Adrenal gland (tissue), 12 donors: ENCODE data around the gene PFKP. TPM values are rescaled to one million over a fixed set of nuclear protein-coding genes. Genes with fewer than 3 reads are reported as not detected.

Experiments used
- DNase-seq, 7 donors: peaks; one replicate each; pipeline ENCODE4 v3.0.0-alpha.2; 2019 to 2020
- H3K27ac ChIP-seq, 5 donors: fragments of 200-600 bp; sonication (generic) in 4 of 5; 1 replicate in 3 of 5; 2 replicates in 2 of 5; pipeline versions ENCODE4 v1.5.1 to v1.8.0; 2016 to 2020; ENCODE audit warnings: mild to moderate bottlenecking in 1 of 5
- H3K27me3 ChIP-seq: fragments of 200-600 bp; 2 replicates; pipeline ENCODE4 v1.8.0; 2021
- H3K36me3 ChIP-seq, 2 donors: fragments of 200-600 bp; replicated peaks in 1 of 2; 1 replicate in 1 of 2; 2 replicates in 1 of 2; pipeline versions ENCODE4 v1.5.1 to v1.8.0; 2018 to 2022
- H3K4me1 ChIP-seq, 2 donors: fragments of 200-600 bp; replicated peaks in 1 of 2; 1 replicate in 1 of 2; 2 replicates in 1 of 2; pipeline versions ENCODE4 v1.5.1 to v1.8.0; 2018 to 2021
- H3K4me3 ChIP-seq, 4 donors: fragments of 200-600 bp; sonication (generic) in 3 of 4; one replicate each; pipeline ENCODE4 v1.5.1; 2016 to 2018
- H3K9me3 ChIP-seq, 3 donors: fragments of 200-600 bp; sonication (generic) in 1 of 3; replicated peaks in 1 of 3; 1 replicate in 2 of 3; 2 replicates in 1 of 3; pipeline versions ENCODE4 v1.5.1 to v1.8.0; 2016 to 2021
- CTCF ChIP-seq, 6 experiments: fragments of 450-650 bp in 4 of 6; fragments of 200-600 bp in 2 of 6; sonication (generic) in 1 of 6; IDR thresholded peaks; 1 replicate in 5 of 6; 2 replicates in 1 of 6; pipeline versions ENCODE4 v1.5.1 to v1.8.0; 2016 to 2021; ENCODE audit warnings: antibody characterized with exemption in 6 of 6, mild to moderate bottlenecking in 2 of 6, moderate library complexity in 1 of 6
- POLR2A ChIP-seq, 2 donors: fragments of 450-650 bp; IDR thresholded peaks; one replicate each; pipeline ENCODE4 v1.6.1; 2017; ENCODE audit warnings: antibody characterized with exemption in 2 of 2, mild to moderate bottlenecking in 2 of 2, moderate library complexity in 1 of 2
- WGBS, 4 donors: extraction: QIAGEN DNeasy Blood & Tissue Kit in 2 of 4; methylation state at CpG; one replicate each; pipeline versions ENCODE4 v1.1.5 to v1.1.7; 2013 to 2017; 5-methylcytosine and 5-hydroxymethylcytosine counted together
- intact Hi-C, 2 donors: fragments of 100-400 bp; cut with DNase I; formaldehyde crosslinking; loops; one replicate each; pipeline versions ENCODE4 v1.14.1 to v1.15.0; 2022 to 2023
- polyA plus RNA-seq, 3 donors: library from polyadenylated mRNA; stranded (reverse); fragments of 200-250 nt in 2 of 3; fragments of 350-450 nt in 1 of 3; fragmentation: Illumina TruSeq in 1 of 3; extraction: RNeasy Lipid Tissue Mini Kit (QIAGEN cat#74804) in 1 of 3; gene quantifications; one replicate each; pipeline ENCODE4 v1.2.3, GENCODE V29; 2013 to 2014
- total RNA-seq, 9 donors: library from RNA; depleted of rRNA in 4 of 9; stranded (reverse); fragments of >200 nt in 4 of 9; fragments of 120-200 nt in 1 of 9; fragmentation: NEBNext Ultra II Directional in 1 of 9; extraction: Animal tissue kit (Norgen Biotek cat#: 25700) in 1 of 9; gene quantifications; one replicate each; pipeline versions ENCODE4 v1.1.0 to v1.2.4, GENCODE V29; 2013 to 2023
- donor health status: healthy with polysubstance abuse.
- donor health status: Bipolar disorder and iron deficiency.
- donor health status: DM: yes; HTN: yes; CAD: no.
- donor health status: DM: no; HTN: no; CAD: no.
- donor health status: DM: no; HTN: no; CAD: no.
- donor health status: DM: yes; HTN: yes; CAD: no.

PFKP gene
- total and polyA plus RNA-seq, 12 donors: 4.6 to 46.6 (median 16.4) TPM

DNA sequence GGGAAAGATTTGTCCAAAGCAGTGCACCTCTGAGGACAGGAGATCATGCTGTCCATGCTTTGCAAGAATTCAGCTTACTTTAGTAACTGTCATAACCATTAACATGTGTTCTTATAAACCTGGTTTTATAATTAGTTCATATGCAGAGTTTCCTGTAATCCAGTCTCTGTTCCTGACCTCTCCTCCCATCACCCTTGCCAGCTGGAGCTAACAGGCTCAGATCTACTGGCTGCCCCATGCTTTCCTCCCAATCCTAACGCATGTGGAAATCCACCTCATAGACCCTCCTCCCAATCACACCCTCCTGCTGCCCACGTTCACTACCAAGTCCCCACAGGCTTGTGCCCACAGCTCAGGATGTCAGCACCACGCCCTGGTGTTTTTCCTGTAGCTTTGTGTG is 45.3 kb upstream of the PFKP start:
- no peaks in the 10 kb centered on the region for H3K9me3 ChIP-seq
- intact Hi-C loops: no loop called here
- no peak overlapping the region for H3K4me3 ChIP-seq
- no peaks in the 10 kb centered on the region for H3K36me3 ChIP-seq
- no peak for TF ChIP-seq POLR2A (IDR thresholded peaks at IDR 0.05)
- TF ChIP-seq CTCF (IDR thresholded peaks at IDR 0.05): no peak
- 60 to 64% (median 62%) methylated on average over 3 of the region's 3 CpGs for WGBS, 4 donors
- no peak overlapping the region for H3K27ac ChIP-seq
- H3K27me3 ChIP-seq: no peaks in the 10 kb centered on the region
- DNase-seq: no peak
- H3K4me1 ChIP-seq: no peaks in the 10 kb centered on the region

GRCh38 chr10:3023892-3024291 is 43.5 kb upstream of the PFKP start:
- Histone ChIP-seq H3K27ac (no peak overlapping the region), H3K27me3 (no peaks in the 10 kb centered on the region), H3K4me3 (no peak overlapping the region), H3K4me1 (no peaks in the 10 kb centered on the region), H3K9me3 (no peaks in the 10 kb centered on the region), H3K36me3 (no peaks in the 10 kb centered on the region)
- no peak for DNase-seq
- no peak for TF ChIP-seq CTCF (IDR thresholded peaks at IDR 0.05)
- no peak for TF ChIP-seq POLR2A (IDR thresholded peaks at IDR 0.05)
- 89 to 93% (median 90%) methylated on average over 2 of the region's 2 CpGs for WGBS, 4 donors
- intact Hi-C loops: no loop called here

GRCh38 chr10:3025026-3025683 is 42.2 kb upstream of the PFKP start:
- H3K27ac ChIP-seq: no peak overlapping the region
- DNase-seq: no peak
- H3K36me3 ChIP-seq: no peaks in the 10 kb centered on the region
- no peaks in the 10 kb centered on the region for H3K27me3 ChIP-seq
- WGBS, 4 donors: 54 to 68% (median 62%) methylated on average over 6 of the region's 6 CpGs
- intact Hi-C loops: no loop called here
- H3K9me3 ChIP-seq: no peaks in the 10 kb centered on the region
- no peak overlapping the region for H3K4me3 ChIP-seq
- TF ChIP-seq CTCF (IDR thresholded peaks at IDR 0.05) (no peak), POLR2A (IDR thresholded peaks at IDR 0.05) (no peak)
- H3K4me1 ChIP-seq: no peaks in the 10 kb centered on the region

- 55 to 67% (median 63%) methylated on average over 3 of the region's 3 CpGs for WGBS, 4 donors
- Histone ChIP-seq H3K27ac (no peak overlapping the region), H3K4me1 (no peaks in the 10 kb centered on the region), H3K27me3 (no peaks in the 10 kb centered on the region), H3K4me3 (no peak overlapping the region), H3K9me3 (no peaks in the 10 kb centered on the region), H3K36me3 (no peaks in the 10 kb centered on the region)
- no peak for DNase-seq
- intact Hi-C loops: no loop called here
- TF ChIP-seq CTCF (IDR thresholded peaks at IDR 0.05): no peak
- no peak for TF ChIP-seq POLR2A (IDR thresholded peaks at IDR 0.05)
These were observed 39.5 kb upstream of the PFKP start for GRCh38 chr10:3027866-3028265.
